ENCODE results near the gene TAAR9.
A peak's percentile ranks its signal among the peaks of the same experiment; 100 is the strongest.
"Not testable (repeated sequence)": the region's sequence is repeated elsewhere in the genome, so short reads cannot be mapped to it uniquely, and the experiment has no call there.

Gene TAAR9

GRCh38 chr6:132526461-132526860 lies 11.6 kb upstream of the TAAR9 start:
- H3K36me3 Mint-ChIP-seq (ENCODE audit: insufficient read depth): no peaks in the 10 kb centered on the region
- no peak overlapping the region for H3K4me3 Mint-ChIP-seq
- no peaks in the 10 kb centered on the region for H3K9me3 Mint-ChIP-seq
- no peak for ATAC-seq (replicated peaks; ENCODE audit: extremely low read depth, poor library complexity, severe bottlenecking)
- H3K27me3 Mint-ChIP-seq: peaks cover 62% of the 10 kb centered on the region
- no peaks in the 10 kb centered on the region for H3K4me1 Mint-ChIP-seq
- H3K27ac Mint-ChIP-seq (ENCODE audit: low read depth): no peak overlapping the region
- DNase-seq (ENCODE audit: low spot score in 2 of 2): no peak

DNA sequence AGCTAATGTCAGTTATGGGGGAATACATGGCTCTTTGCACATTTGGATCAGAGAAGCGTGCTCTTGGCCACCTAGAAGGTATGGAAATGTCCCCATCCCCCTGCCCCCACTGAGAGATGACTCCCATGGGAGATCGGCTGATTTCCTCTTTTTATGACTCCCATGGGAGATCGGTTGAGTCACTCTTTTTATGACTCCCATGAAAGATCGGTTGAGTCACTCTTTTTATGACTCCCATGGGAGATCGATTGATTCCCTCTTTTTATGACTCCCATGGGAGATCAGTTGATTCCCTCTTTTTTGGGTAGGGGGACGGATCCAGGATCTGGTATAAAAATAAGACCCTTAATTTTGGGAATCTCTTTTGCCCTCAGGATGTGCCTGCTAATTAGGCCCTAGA lies 10.3 kb upstream of the TAAR9 start:
- no peak for ATAC-seq (replicated peaks; ENCODE audit: extremely low read depth, poor library complexity, severe bottlenecking)
- H3K27ac Mint-ChIP-seq (ENCODE audit: low read depth): no peak overlapping the region
- H3K4me1 Mint-ChIP-seq: no peaks in the 10 kb centered on the region
- H3K36me3 Mint-ChIP-seq (ENCODE audit: insufficient read depth): no peaks in the 10 kb centered on the region
- no peak for DNase-seq (ENCODE audit: low spot score in 2 of 2)
- peaks cover 56% of the 10 kb centered on the region for H3K27me3 Mint-ChIP-seq
- no peak overlapping the region for H3K4me3 Mint-ChIP-seq
- no peaks in the 10 kb centered on the region for H3K9me3 Mint-ChIP-seq

DNA sequence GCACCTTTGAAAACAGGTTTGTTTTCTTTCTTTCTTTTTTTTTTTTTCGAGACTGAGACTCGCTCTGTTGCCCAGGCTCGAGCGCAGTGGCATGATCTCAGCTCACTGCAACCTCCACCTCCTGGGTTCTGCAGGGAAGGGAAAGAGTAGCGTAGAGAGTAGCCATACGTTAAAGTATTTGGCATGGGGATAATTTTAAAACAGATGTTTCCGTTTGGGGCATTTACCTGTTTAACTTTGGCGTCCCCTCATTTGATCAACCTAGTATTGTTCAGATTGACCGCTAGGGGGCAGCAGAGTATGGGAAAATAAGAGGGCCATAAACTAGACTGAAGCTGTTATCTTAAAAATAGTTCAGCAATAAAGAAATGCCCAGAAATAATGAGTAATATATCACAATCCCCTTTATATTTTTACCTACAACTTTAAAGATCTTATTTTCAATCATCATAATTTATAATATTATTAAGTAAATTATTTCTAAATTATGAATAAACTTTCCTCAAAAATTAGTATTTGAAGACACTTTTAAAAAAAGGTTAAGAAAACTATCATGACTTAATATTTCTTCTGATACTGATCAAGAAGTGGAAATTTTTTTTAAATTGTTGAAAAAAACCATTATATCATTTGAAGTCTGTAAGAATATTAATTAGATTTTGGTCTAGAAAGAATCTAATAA lies 7.6 kb upstream of the TAAR9 start:
- H3K4me1 Mint-ChIP-seq: no peaks in the 10 kb centered on the region
- no peaks in the 10 kb centered on the region for H3K36me3 Mint-ChIP-seq (ENCODE audit: insufficient read depth)
- peak; percentile 28 to 52 for DNase-seq (ENCODE audit: low spot score in 2 of 2)
- peak; percentile 71 for ATAC-seq (replicated peaks; ENCODE audit: extremely low read depth, poor library complexity, severe bottlenecking)
- peaks cover 43% of the 10 kb centered on the region for H3K27me3 Mint-ChIP-seq
- no peaks in the 10 kb centered on the region for H3K9me3 Mint-ChIP-seq
- H3K27ac Mint-ChIP-seq (ENCODE audit: low read depth): no peak overlapping the region
- no peak overlapping the region for H3K4me3 Mint-ChIP-seq

DNA sequence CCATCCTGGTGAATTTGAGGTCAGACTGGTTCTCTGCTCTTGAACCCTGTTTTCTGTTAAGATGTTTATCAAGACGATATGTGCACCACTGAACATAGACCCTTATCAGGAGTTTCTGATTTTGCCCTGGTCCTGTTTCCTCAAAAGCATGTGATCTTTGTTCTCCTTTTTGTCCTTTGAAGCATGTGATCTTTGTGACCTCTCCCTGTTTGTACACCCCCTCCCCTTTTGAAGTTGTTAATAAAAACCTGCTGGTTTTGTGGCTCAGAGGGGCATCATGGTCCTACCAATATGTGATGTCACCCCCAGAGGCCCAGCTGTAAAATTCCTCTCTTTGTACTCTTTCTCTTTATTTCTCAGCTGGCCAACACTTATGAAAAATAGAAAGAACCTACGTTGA lies 3.5 kb upstream of the TAAR9 start:
- H3K4me3 Mint-ChIP-seq; H3K9me3 Mint-ChIP-seq; DNase-seq (ENCODE audit: low spot score in 2 of 2); H3K36me3 Mint-ChIP-seq (ENCODE audit: insufficient read depth); H3K4me1 Mint-ChIP-seq; H3K27ac Mint-ChIP-seq (ENCODE audit: low read depth); ATAC-seq (replicated peaks; ENCODE audit: extremely low read depth, poor library complexity, severe bottlenecking): not testable (repeated sequence)
- peaks cover 47% of the 10 kb centered on the region for H3K27me3 Mint-ChIP-seq

DNA sequence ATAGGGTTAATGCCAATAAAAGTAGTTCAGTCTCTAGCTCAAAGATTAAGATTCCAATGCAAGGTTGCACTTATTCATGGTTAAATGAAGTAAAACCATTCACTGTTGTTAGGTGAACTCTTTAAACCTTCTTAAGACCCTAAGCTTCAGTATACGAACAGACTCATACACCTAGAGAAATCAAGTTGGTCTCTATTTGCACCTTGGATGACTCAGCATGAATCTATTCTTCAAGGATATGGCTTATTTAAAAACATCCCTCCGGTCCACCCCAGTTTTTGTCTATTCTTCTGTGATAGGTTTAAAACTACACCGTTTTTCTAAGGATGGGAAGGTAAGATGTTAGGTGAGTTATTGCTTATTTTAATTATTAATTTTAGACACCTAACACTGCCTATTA lies 932 bp upstream of the TAAR9 start:
- Mint-ChIP-seq H3K4me3 (no peak overlapping the region), H3K9me3 (no peaks in the 10 kb centered on the region), H3K27ac (ENCODE audit: low read depth) (no peak overlapping the region), H3K36me3 (ENCODE audit: insufficient read depth) (no peaks in the 10 kb centered on the region), H3K27me3 (peaks cover 60% of the 10 kb centered on the region), H3K4me1 (no peaks in the 10 kb centered on the region)
- ATAC-seq (replicated peaks; ENCODE audit: extremely low read depth, poor library complexity, severe bottlenecking): no peak
- DNase-seq (ENCODE audit: low spot score in 2 of 2): no peak

DNA sequence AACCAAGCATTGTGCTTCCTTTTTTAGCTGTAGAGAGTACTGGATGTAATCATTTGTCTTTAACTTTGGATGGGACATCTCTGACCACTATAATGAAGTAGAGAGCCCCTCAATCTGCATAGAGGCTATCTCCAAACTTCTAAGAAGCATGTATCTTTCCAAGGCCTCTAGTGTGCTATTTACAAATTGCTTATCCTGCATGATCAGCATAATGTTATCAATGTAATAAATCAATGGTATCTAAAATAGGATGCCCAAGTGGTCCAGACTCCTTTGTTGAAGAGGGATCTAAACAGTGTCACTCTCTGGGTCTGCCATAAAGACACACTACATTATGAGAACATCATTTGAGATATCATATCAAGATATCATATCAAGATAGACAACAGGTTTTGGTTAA lies 6.7 kb downstream of the TAAR9 start:
- no peak overlapping the region for H3K27ac Mint-ChIP-seq (ENCODE audit: low read depth)
- no peak overlapping the region for H3K4me3 Mint-ChIP-seq
- no peak for DNase-seq (ENCODE audit: low spot score in 2 of 2)
- H3K9me3 Mint-ChIP-seq: no peaks in the 10 kb centered on the region
- H3K4me1 Mint-ChIP-seq: no peaks in the 10 kb centered on the region
- H3K27me3 Mint-ChIP-seq: peaks cover 38% of the 10 kb centered on the region
- no peaks in the 10 kb centered on the region for H3K36me3 Mint-ChIP-seq (ENCODE audit: insufficient read depth)
- ATAC-seq (replicated peaks; ENCODE audit: extremely low read depth, poor library complexity, severe bottlenecking): no peak

DNA sequence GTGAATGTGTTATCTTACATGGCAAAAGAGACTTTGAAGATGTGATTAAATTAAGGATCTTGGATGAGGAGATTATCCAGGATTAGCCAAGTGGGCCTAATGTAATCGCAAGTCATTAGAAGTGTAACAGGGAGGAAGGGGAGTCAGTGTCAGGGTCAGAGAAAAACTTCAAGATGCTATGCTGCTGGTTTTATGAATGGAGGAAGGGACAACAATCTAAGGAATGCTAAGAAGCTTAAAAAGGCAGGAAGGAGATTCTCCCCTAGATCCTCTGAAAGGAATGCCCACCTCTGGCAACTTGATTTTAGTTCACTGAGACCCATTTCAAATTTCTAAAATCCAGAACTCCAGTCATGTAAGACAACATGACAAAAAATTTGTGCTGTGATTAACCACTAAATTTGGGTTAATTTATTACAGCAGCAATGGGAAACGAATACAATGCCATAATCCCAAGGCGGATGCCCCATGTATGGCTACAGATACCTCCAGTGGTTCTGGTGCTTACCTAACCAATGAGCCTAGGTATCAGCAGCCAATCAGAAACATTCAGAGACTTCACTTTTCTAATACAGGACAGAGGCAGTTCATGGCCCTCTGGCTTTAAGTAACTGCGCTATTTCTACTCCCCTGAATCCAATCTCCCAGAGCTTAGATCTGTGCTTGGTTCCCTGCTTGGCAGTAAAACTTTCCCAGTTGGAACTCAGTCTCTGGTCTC lies 10.8 kb downstream of the TAAR9 start:
- ATAC-seq (replicated peaks; ENCODE audit: extremely low read depth, poor library complexity, severe bottlenecking) (no peak), DNase-seq (ENCODE audit: low spot score in 2 of 2) (no peak)
- H3K9me3 Mint-ChIP-seq: no peaks in the 10 kb centered on the region
- H3K4me3 Mint-ChIP-seq: no peak overlapping the region
- H3K4me1 Mint-ChIP-seq: no peaks in the 10 kb centered on the region
- H3K36me3 Mint-ChIP-seq (ENCODE audit: insufficient read depth): no peaks in the 10 kb centered on the region
- H3K27me3 Mint-ChIP-seq: peaks cover 42% of the 10 kb centered on the region
- H3K27ac Mint-ChIP-seq (ENCODE audit: low read depth): no peak overlapping the region

- H3K9me3 Mint-ChIP-seq: no peaks in the 10 kb centered on the region
- no peaks in the 10 kb centered on the region for H3K4me1 Mint-ChIP-seq
- H3K36me3 Mint-ChIP-seq (ENCODE audit: insufficient read depth): no peaks in the 10 kb centered on the region
- H3K4me3 Mint-ChIP-seq: no peak overlapping the region
- no peak overlapping the region for H3K27ac Mint-ChIP-seq (ENCODE audit: low read depth)
- DNase-seq (ENCODE audit: low spot score in 2 of 2) (no peak), ATAC-seq (replicated peaks; ENCODE audit: extremely low read depth, poor library complexity, severe bottlenecking) (no peak)
- H3K27me3 Mint-ChIP-seq: peaks cover 35% of the 10 kb centered on the region
Measured at GRCh38 chr6:132551214-132551613, 13.1 kb downstream of the TAAR9 start.

DNA sequence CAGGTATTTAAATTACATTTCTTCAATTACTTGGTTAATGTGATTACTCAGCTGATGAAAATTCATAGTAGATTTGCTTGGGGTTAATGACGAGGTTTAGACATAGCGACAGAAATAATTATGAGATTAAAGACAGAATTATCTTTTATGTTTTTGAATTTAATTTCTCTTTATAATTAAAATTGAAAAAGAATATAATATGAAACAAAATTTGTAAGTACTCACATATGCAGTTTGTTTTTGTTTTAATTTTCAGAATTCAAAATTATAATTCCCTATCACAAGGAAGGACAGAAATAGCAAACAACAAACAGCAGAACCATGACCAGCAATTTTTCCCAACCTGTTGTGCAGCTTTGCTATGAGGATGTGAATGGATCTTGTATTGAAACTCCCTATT lies 14.3 kb downstream of the TAAR9 start, which contains the start of gene TAAR8:
Gene TAAR8 (plus strand): TSS at position 301 of the 400 bp plus-strand sequence. CDS start 21 bp downstream, at position 322.
- no peak for DNase-seq (ENCODE audit: low spot score in 2 of 2)
- ATAC-seq (replicated peaks; ENCODE audit: extremely low read depth, poor library complexity, severe bottlenecking): no peak
- H3K27ac Mint-ChIP-seq (ENCODE audit: low read depth): no peak within 1 kb of the TSS
- H3K4me1 Mint-ChIP-seq: no peaks in the 10 kb centered on the region
- H3K9me3 Mint-ChIP-seq: no peaks in the 10 kb centered on the region
- no peaks in the 10 kb centered on the region for H3K36me3 Mint-ChIP-seq (ENCODE audit: insufficient read depth)
- no peak within 1 kb of the TSS for H3K4me3 Mint-ChIP-seq
- H3K27me3 Mint-ChIP-seq: peaks cover 44% of the 10 kb centered on the region

DNA sequence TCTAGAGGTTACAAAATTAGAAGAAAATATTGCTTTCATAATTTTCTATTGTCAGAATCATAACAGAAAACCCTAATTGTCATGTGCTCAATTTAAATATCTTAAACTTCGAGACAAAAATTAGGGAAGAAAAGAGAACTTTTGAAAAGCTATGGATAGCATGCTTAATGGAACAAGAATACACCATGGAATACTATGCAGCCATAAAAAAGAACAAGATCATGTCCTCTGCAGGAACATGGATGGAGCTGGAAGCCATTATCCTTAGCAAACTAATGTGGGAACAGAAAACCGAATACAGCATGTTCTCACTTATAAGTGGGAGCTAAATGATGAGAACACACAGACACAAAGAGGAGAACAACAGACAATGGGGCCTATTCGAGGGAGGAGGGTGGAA lies 22.0 kb downstream of the TAAR9 start:
- not testable (repeated sequence) for H3K4me3 Mint-ChIP-seq; DNase-seq (ENCODE audit: low spot score in 2 of 2); ATAC-seq (replicated peaks; ENCODE audit: extremely low read depth, poor library complexity, severe bottlenecking); H3K36me3 Mint-ChIP-seq (ENCODE audit: insufficient read depth); H3K9me3 Mint-ChIP-seq; H3K4me1 Mint-ChIP-seq; H3K27ac Mint-ChIP-seq (ENCODE audit: low read depth)
- H3K27me3 Mint-ChIP-seq: peaks cover 74% of the 10 kb centered on the region

DNA sequence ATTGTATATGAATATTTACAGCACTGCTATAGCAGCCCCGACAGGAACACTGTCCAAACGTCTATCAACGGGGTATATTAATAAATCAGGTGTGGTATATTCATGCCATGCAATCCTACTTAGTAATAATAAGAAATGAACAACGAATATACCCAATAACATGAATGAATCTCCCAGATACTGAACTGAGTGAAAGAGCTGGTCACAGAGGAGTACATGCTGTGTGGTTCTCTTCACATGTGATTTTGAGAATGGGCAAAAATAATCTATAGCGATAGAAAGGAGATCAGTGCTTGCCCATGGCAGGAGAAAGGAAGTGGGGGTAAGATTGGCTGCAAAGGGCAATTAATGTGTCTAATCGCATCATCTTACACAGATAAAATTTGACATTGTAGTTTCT lies 28.3 kb downstream of the TAAR9 start:
- DNase-seq (ENCODE audit: low spot score in 2 of 2): no peak
- ATAC-seq (replicated peaks; ENCODE audit: extremely low read depth, poor library complexity, severe bottlenecking): no peak
- Mint-ChIP-seq H3K36me3 (ENCODE audit: insufficient read depth) (no peaks in the 10 kb centered on the region), H3K9me3 (no peaks in the 10 kb centered on the region), H3K27ac (ENCODE audit: low read depth) (no peak overlapping the region), H3K4me3 (no peak overlapping the region), H3K27me3 (peaks cover 82% of the 10 kb centered on the region), H3K4me1 (no peaks in the 10 kb centered on the region)

DNA sequence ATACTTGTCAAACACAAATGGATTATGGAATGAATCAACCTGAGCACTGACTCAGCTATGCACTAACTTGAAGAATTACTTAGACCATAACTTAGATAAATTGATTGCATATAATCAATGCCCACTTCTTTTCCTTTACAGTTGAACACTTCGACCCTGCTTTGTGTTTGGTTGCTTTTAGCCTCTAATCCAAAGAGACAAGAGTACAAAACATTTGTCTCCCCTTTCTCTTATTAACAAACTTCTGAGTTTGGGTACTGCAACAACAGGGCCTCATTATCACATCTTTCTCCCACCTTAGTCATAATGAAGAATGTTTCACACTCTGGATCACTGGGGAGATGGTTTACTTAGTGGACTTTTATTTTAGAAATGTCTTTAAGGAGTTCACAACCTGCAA lies 29.5 kb downstream of the TAAR9 start:
- Mint-ChIP-seq H3K9me3 (no peaks in the 10 kb centered on the region), H3K27me3 (peaks cover 82% of the 10 kb centered on the region), H3K27ac (ENCODE audit: low read depth) (no peak overlapping the region), H3K4me1 (no peaks in the 10 kb centered on the region), H3K36me3 (ENCODE audit: insufficient read depth) (no peaks in the 10 kb centered on the region), H3K4me3 (no peak overlapping the region)
- DNase-seq (ENCODE audit: low spot score in 2 of 2): no peak
- no peak for ATAC-seq (replicated peaks; ENCODE audit: extremely low read depth, poor library complexity, severe bottlenecking)

DNA sequence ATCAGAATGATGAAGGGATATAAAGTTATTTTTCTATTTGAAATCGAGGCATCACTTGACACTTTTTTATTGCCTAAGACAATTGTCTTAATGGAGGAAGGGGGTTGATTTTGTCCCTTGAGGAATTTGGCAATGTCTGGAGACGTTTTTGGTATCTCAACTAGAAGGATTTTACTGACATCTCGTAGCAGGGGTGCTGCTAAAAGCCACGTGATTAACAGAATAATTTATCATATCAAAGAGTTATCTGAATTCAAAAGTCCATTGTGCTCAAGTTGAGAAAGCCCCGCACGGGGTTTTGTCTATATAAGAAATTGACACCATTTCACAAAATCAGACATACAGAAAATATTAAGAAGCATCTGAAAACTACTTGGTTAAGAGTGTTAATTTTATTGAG lies 30.5 kb downstream of the TAAR9 start:
- H3K36me3 Mint-ChIP-seq (ENCODE audit: insufficient read depth): no peaks in the 10 kb centered on the region
- no peak overlapping the region for H3K4me3 Mint-ChIP-seq
- ATAC-seq (replicated peaks; ENCODE audit: extremely low read depth, poor library complexity, severe bottlenecking) (no peak), DNase-seq (ENCODE audit: low spot score in 2 of 2) (no peak)
- H3K9me3 Mint-ChIP-seq: no peaks in the 10 kb centered on the region
- H3K27ac Mint-ChIP-seq (ENCODE audit: low read depth): no peak overlapping the region
- no peaks in the 10 kb centered on the region for H3K4me1 Mint-ChIP-seq
- peaks cover 82% of the 10 kb centered on the region for H3K27me3 Mint-ChIP-seq

All from central memory CD8-positive, alpha-beta T cell (primary cell).